ENCODE data around the gene PSMA8. TPM values are rescaled to one million over a fixed set of nuclear protein-coding genes. Genes with fewer than 3 reads are reported as not detected.

The PSMA8 gene
- not detected for total RNA-seq
- polyA plus RNA-seq, result under 1 TPM in 1 of 3 donors, not detected in 2; 0.29 TPM

GRCh38 chr18:26133652-26134051, at the start of gene PSMA8:
PSMA8 (plus strand) TSS chr18:26133869; CDS start chr18:26133966, 97 bp downstream.
- 75 to 82% methylated on average over 31 of the region's 31 CpGs for WGBS, 2 donors
- Histone ChIP-seq H3K27ac (no peak within 1 kb of the TSS), H3K27me3 (no peaks in the 10 kb centered on the region), H3K36me3 (no peaks in the 10 kb centered on the region), H3K4me3 (no peak within 1 kb of the TSS), H3K9me3 (no peaks in the 10 kb centered on the region), H3K4me1 (no peaks in the 10 kb centered on the region)
- TF ChIP-seq CTCF (IDR thresholded peaks at IDR 0.05), result no peak
- TF ChIP-seq POLR2A (IDR thresholded peaks at IDR 0.05), result no peak
- no peak for TF ChIP-seq POLR2AphosphoS5 (IDR thresholded peaks at IDR 0.05)
- no peak for TF ChIP-seq EP300 (IDR thresholded peaks at IDR 0.05)
- intact Hi-C loops (cut with DNase I), result no loop called here
- DNase-seq, result no peak

- 96 to 97% methylated on average over 5 of the region's 5 CpGs for WGBS, 2 donors
- peaks cover 0 to 28% (median 24%) of the 10 kb centered on the region in 4 donors for H3K4me1 ChIP-seq
These were observed 48.6 kb upstream of the PSMA8 start for GRCh38 chr18:26085056-26085455.

GRCh38 chr18:26086959-26087358, 46.7 kb upstream of the PSMA8 start:
- H3K27me3 ChIP-seq, result no peaks in the 10 kb centered on the region
- TF ChIP-seq POLR2AphosphoS5 (IDR thresholded peaks at IDR 0.05) (no peak), CTCF (IDR thresholded peaks at IDR 0.05) (no peak), EP300 (IDR thresholded peaks at IDR 0.05) (no peak), POLR2A (IDR thresholded peaks at IDR 0.05) (no peak)
- no peaks in the 10 kb centered on the region for H3K9me3 ChIP-seq
- WGBS, 2 donors, result 82 to 90% methylated on average over 6 of the region's 6 CpGs
- no peak for DNase-seq
- peaks cover 0 to 41% (median 0%) of the 10 kb centered on the region in 4 donors for H3K36me3 ChIP-seq
- peaks cover 0 to 34% (median 27%) of the 10 kb centered on the region in 4 donors for H3K4me1 ChIP-seq
- intact Hi-C loops (cut with DNase I), result no loop called here
- H3K27ac ChIP-seq, result no peak overlapping the region
- no peak overlapping the region for H3K4me3 ChIP-seq

More at GRCh38 chr18:26085056-26085455, 48.6 kb upstream of the PSMA8 start:
- intact Hi-C loops (cut with DNase I), result no loop called here
- Histone ChIP-seq H3K4me3 (no peak overlapping the region), H3K36me3 (peaks cover 0 to 50% (median 0%) of the 10 kb centered on the region in 4 donors), H3K27ac (no peak overlapping the region), H3K9me3 (no peaks in the 10 kb centered on the region), H3K27me3 (no peaks in the 10 kb centered on the region)
- DNase-seq, result no peak
- TF ChIP-seq POLR2AphosphoS5 (IDR thresholded peaks at IDR 0.05), result no peak
- no peak for TF ChIP-seq POLR2A (IDR thresholded peaks at IDR 0.05)
- no peak for TF ChIP-seq CTCF (IDR thresholded peaks at IDR 0.05)
- no peak for TF ChIP-seq EP300 (IDR thresholded peaks at IDR 0.05)

GRCh38 chr18:26088487-26088886, 45.2 kb upstream of the PSMA8 start:
- H3K4me3 ChIP-seq, result peak overlapping the region in 2 of 4 donors; percentile 85 to 87
- peak overlapping the region in 3 of 4 donors; percentile 85 to 99 (median 96) for H3K27ac ChIP-seq
- 31 to 49% methylated on average over 3 of the region's 3 CpGs for WGBS, 2 donors
- DNase-seq, result no peak
- no peaks in the 10 kb centered on the region for H3K27me3 ChIP-seq
- TF ChIP-seq POLR2AphosphoS5 (IDR thresholded peaks at IDR 0.05), result no peak
- TF ChIP-seq EP300 (IDR thresholded peaks at IDR 0.05), result no peak
- TF ChIP-seq POLR2A (IDR thresholded peaks at IDR 0.05), result no peak
- TF ChIP-seq CTCF (IDR thresholded peaks at IDR 0.05), result no peak
- no peaks in the 10 kb centered on the region for H3K9me3 ChIP-seq
- peaks cover 0 to 34% (median 27%) of the 10 kb centered on the region in 4 donors for H3K4me1 ChIP-seq
- intact Hi-C loops (cut with DNase I), result no loop called here
- H3K36me3 ChIP-seq, result peaks cover 0 to 30% (median 0%) of the 10 kb centered on the region in 4 donors

Measured in sigmoid colon (tissue), 7 donors.